IPS-11a (cell line): ENCODE data around the gene LTBR.

Experiments used
- H3K4me3 ChIP-seq: one replicate; pipeline ENCODE4 v1.5.1; 2013; ENCODE audit warnings: low read depth, low read length, control low read depth

Gene LTBR

GRCh38 chr12:6346235-6346832, 37.6 kb upstream of the LTBR start:
- H3K4me3 ChIP-seq: no peak overlapping the region

GRCh38 chr12:6346942-6347341, 37.0 kb upstream of the LTBR start:
- no peak overlapping the region for H3K4me3 ChIP-seq

- no peak overlapping the region for H3K4me3 ChIP-seq
These were observed 36.3 kb upstream of the LTBR start for GRCh38 chr12:6347367-6348338.

GRCh38 chr12:6351622-6352021, 32.3 kb upstream of the LTBR start:
- H3K4me3 ChIP-seq: no peak overlapping the region

DNA sequence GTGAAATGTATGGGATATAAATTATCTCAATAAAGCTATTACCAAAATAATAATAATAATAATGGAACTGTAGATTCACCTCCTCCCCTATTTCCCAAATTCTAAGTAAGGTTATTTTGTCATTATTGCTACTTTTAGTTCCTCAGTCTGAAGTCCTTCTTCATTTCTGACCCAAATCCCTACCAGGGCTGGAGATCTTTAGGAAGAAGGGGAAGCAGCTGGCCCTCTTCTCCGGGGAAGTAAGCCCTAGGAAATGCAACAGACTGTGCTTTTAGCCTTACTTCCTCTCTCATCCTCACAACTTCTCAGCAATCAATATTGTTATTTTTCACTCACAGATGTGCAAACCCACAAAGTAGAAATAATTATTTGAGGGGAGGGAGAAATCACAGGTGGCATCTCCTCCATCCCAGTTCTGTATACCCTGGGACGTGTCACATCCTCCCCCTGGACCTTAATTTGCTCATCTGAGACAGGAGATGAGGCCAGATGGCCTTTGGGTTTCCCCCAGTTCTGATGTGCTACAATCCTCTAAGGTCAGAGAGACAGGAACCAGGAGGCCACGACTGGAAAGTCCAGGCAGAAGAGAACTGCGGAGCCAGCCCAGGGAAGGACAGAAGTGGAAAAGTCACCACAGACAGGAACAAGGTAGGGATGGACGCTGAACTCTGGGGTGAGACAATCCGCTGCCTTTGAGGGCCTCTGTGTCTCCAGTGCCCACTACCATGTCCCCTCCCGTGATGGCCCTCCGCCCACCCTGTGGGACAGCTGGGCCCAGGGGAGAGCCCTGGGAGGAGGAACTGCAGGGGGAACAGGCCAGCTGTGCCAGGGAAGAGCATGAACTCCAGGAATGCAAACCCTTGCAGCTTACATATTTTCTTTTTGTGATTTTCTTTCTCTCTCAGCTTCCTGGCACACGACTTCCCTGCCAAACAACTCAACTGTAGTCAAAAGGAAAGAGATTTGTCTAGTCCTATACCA, 31.5 kb upstream of the LTBR start:
- H3K4me3 ChIP-seq: no peak overlapping the region

GRCh38 chr12:6354495-6355393, 29.2 kb upstream of the LTBR start:
- no peak overlapping the region for H3K4me3 ChIP-seq

DNA sequence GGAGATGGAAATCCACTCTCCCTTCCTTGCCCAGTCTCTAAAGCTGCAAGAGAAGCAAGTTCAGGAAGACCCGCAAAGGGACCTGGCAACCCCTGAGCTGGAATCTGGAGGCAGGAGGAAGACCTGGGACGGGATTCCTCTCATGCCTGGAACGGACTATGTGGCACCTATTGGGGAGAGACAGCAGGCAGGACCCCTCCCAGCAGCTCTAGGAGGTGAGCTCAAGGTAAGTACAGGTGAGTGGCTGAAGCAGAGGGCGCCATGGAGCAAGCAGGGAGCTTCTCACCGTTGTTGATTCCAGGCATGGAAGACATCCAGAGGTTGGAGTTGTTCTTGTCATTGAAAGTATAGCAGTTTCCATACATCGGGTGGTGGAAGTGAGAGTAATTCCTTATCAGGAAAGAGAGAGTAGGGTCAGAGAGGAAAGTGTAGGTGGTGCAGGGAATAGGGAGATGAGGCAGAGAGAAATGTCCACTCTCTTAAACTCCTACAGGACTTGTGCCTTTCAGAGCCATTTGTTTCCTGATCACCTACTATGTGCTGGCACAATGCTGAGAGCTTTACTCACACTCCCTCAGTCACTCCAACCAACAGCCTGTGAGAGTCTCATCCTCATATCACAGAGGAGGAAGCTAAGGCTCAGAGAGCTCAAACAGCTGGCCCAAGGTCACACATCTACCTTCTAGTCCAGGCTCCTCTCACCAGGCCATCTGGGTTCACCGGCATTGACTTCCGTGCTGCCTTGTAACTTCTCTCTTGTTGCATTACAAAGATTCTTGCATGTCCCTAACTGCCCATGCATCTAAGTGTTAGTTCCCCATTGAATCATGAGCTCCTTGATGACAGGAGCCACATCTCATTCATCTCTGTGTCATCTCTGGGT, 28.2 kb upstream of the LTBR start:
- no peak overlapping the region for H3K4me3 ChIP-seq

DNA sequence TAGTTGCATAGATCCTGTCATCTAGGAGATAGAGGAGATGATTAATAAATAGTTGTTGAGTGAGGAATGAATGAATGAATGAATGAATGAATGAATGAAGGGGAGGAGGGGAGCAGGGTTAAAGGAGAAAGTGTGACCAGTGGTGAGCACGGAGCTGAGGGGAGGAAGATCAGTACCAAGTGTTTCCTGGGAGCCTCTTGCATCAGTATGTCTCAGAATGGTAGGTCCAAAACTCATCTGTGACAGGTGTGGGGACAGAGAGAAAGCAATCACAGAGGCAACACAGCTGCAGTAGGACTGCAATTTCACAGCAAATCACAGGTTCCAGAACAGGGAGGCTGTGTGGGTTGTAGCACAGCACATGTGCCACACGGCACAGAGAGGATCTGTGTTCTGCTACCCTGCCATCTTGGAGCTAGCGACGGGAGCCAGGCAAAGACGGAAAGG, 27.6 kb upstream of the LTBR start:
- H3K4me3 ChIP-seq: no peak overlapping the region

GRCh38 chr12:6358881-6359280, 25.1 kb upstream of the LTBR start:
- H3K4me3 ChIP-seq: no peak overlapping the region

- H3K4me3 ChIP-seq: no peak overlapping the region
These were observed 23.8 kb upstream of the LTBR start for GRCh38 chr12:6360080-6360571.

GRCh38 chr12:6360578-6361490, 23.1 kb upstream of the LTBR start:
- no peak overlapping the region for H3K4me3 ChIP-seq

DNA sequence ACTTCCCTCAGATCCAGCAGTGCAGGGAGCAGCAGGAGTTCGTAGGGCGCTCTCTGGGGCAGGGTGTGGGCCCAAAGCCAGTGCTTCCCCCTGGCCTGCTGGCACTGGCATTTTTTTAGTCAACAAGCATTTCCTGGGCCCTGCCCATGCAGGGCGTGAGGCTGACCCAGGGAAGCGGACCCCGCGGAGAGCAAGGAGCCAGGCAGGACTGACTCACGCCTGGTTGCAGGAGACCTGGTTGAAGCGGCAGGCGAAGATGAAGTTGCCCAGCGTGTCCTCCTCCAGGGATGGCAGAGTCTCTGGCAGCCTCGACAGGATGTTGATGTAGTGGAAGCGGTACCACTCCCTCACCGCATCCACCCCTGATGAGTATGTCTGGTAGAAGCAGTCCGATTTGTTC, 22.1 kb upstream of the LTBR start:
- no peak overlapping the region for H3K4me3 ChIP-seq

GRCh38 chr12:6362403-6362802, 21.6 kb upstream of the LTBR start:
- H3K4me3 ChIP-seq: no peak overlapping the region

- H3K4me3 ChIP-seq: no peak overlapping the region
These were observed 21.0 kb upstream of the LTBR start for GRCh38 chr12:6363010-6363329.

- peak overlapping the region; percentile 14 for H3K4me3 ChIP-seq
These were observed 20.5 kb upstream of the LTBR start for GRCh38 chr12:6363330-6364043.

GRCh38 chr12:6364044-6364374, 20.0 kb upstream of the LTBR start:
- no peak overlapping the region for H3K4me3 ChIP-seq
